HG02981 (cell line): ENCODE measurements around the gene GREM2.

Experiments used
- ATAC-seq: cut with Tn5 transposase; IDR thresholded peaks from one replicate; pipeline ENCODE4 v1.9.1; 2021; ENCODE audit warnings: mild to moderate bottlenecking, moderate library complexity; ENCODE audit not compliant: unreplicated experiment

GREM2 gene

DNA sequence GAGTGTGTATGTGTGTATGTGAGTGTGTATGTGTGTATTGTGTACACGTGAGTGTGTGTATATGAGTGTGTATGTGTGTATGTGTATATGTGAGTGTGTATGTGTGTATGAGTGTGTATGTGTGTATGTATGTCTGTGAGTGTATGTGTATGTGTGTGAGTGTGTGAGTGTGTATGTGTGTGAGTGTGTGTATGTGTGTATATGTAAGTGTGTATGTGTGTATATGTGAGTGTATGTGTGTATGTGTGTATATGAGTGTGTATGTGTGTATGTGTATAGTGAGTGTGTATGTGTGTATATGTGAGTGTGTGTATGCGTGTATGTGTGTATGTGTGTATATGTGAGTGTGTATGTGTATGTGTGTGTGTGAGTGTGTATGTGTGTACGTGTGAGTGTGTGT, 49.2 kb downstream of the GREM2 start:
- no peak for ATAC-seq

- ATAC-seq: no peak
Observed at GRCh38 chr1:240562111-240562590, 49.8 kb downstream of the GREM2 start.

GRCh38 chr1:240559781-240560180, 52.2 kb downstream of the GREM2 start:
- no peak for ATAC-seq

DNA sequence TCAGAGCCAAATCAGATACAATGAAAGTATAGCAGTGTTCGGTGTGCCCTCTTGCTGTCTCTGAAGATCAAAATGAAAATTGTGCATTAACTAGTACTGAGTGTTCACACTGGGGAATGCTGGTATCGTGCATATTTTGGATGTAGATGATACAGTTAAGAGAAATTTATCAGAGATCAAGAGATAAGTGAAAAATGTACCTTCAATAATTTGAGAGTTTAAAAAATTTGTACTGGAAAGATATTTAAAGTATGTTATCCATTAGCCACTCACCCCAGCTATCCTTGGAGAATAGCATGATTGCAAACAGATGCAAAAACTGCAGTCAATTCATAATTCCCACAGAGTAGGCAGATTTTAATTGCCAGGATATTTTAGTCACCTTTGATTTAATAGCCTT, 56.4 kb downstream of the GREM2 start:
- no peak for ATAC-seq

- ATAC-seq: no peak
Observed at GRCh38 chr1:240553351-240553750, 58.6 kb downstream of the GREM2 start.

DNA sequence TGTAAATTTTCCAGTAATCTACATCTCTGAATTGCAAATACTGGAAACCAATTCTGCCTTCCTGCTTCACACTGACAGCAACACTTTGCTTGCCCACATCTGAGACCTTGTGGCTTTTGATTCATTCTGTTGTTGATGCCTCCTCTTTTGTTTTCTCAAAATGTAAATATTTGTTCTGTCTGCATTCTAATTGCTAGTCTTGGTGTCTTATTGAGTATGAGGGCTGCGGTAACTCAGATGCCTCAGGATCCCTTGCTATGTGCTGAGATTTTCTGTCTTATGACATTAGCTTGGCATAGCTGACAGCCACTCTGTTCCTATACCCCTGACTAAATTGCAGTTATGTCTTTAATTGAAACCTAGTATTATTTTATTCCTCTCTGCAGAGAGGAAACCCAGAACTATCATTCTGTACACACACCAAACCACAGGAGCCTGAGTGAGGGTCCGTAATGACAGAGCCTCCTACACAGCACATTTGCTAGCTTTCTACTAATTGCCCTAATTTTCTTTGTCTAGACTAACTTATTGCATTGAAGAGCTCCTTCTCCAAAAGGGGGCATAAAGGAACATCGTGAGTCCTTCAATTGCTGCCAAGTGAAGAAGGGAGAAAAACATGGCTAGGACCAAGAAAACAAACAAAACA, 72.1 kb downstream of the GREM2 start:
- ATAC-seq: no peak

- ATAC-seq: no peak
Observed at GRCh38 chr1:240538776-240539430, 73.1 kb downstream of the GREM2 start.

- ATAC-seq: no peak
Observed at GRCh38 chr1:240533154-240533780, 78.7 kb downstream of the GREM2 start.

GRCh38 chr1:240528591-240528990, 83.4 kb downstream of the GREM2 start:
- ATAC-seq: no peak

DNA sequence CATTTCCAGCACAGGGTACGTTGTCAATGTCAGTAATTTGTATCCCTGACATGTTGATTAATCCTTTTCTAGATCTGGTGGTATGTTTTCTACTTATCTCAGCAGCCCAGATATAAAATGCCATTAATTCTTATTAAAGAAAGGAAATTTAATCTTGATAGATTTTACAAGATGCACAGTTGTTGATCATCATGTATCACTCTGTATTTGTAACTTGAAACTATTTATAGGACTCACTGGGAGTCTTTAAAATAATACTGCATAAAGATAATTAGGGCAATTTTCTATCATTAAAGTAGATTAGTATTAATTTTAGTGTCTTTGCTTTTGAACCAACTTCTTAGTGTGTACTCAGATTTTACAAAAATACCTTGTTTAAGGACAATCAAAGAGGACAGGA, 84.9 kb downstream of the GREM2 start:
- no peak for ATAC-seq

DNA sequence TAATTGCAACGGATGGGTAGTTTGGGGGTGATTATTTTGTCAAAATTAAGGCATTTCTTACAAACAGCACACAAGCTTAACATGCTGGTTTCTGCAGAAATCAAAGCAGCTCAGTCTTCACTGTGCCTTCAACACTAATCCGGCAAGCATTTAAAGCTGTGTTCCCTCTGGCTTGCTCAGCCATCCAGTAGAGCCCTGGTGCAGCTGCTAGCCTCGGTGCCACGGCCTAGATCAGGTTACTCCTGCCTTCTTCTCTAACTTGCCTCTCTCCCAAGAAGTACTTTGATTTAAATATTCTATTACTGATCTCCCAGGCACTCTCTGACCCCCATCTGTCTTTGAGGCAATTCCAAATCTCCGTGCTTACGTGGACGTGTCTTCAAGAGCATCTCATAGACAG, 85.6 kb downstream of the GREM2 start:
- ATAC-seq: no peak

DNA sequence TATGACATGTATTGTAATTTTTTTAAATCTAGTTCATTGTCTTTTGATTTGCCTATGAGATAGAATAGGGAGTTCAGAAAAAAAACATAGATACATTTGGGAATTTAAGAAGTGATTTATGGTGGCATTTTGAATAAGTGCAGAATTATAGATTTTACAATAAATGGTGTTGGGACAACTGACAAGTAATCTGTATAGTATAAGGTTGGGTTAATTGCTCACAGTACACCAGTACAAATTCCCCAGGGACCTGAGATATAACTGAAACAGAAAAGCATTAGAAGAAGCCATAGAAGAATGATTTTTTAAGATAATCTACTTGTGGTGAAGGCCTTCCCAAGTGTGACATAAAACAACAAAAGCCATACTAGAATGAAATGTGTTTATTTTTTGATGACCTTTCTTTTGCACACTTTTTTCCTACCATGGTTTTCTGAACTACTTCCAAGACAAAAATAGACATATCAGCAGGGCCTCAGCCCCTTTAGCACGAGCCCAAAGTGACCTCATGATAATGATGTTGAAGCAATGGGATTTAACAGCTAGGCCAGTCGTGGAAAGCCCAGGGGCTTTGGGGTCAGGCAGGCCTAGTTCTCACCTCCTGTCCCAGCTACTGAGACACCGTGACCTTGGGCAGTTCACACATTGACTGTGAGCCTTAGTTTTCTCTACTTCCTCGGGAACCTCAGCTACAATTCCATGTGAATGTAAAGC, 87.4 kb downstream of the GREM2 start:
- ATAC-seq: no peak

GRCh38 chr1:240522122-240522822, 89.7 kb downstream of the GREM2 start:
- no peak for ATAC-seq

GRCh38 chr1:240517891-240518290, 94.1 kb downstream of the GREM2 start:
- no peak for ATAC-seq

DNA sequence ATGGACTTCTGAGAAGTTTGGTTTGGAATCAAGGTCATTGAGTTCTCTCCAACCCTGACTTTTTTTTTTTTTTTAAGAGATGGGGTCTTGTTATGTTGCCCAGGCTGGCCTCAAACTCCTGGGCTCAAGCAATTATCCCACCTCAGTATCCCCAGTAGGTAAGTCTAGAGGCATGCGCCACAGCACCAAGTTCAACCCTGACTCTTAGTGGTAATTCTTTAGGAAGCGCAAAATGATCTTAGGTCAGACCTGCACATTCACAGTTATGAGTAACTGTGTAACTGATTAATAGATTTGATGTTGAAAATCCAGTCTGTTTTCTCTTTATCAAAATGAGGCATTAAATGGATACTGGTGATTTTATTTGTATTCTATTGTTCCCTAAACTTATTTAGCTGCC, 95.9 kb downstream of the GREM2 start:
- no peak for ATAC-seq

DNA sequence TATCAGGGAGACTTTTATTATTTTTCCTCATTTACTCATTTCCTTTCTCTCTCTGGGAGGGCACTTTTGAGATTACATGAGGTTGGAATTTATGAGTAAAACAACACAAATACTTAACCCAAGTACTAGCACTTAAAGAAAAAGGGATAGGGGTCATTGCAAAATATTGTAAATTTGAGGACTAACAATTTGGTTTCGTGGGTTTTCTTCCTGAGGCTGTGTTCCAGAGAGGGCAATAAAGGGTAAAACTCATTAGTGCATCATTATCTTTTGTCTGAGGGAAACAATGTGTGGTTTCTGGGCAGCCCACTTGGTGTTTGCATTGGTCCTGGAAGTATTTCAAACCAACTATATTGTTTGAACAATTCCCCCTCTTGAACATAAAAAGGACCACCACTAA, 96.5 kb downstream of the GREM2 start:
- no peak for ATAC-seq

GRCh38 chr1:240511789-240512188, 100.2 kb downstream of the GREM2 start:
- ATAC-seq: no peak

GRCh38 chr1:240508950-240509349, 103.0 kb downstream of the GREM2 start:
- ATAC-seq: no peak

GRCh38 chr1:240508201-240508600, 103.8 kb downstream of the GREM2 start:
- ATAC-seq: no peak

DNA sequence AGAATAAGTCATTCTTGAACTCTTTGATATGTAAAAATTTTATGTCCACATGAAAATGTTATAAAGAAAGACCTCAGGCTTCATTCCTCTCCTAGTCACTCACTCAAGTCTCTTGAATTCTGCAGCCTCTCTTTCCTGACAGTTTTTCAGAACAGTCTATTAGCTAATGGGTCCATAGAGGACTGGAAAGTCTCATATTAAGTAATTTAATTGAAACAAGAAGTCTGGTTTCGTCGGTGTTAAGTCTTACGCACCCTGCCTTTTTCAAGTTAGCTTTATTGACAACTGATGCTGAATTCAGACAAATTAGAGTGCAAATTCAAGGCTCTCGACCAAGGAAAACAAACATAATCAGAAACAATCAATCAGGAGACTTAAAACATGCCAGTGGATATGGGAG, 105.8 kb downstream of the GREM2 start:
- ATAC-seq: no peak

GRCh38 chr1:240503558-240503957, 108.4 kb downstream of the GREM2 start:
- no peak for ATAC-seq
